GM13976 (cell line): ENCODE measurements around the gene ENO2.

Experiments used
- DNase-seq: peaks from one replicate; pipeline ENCODE4 v3.0.0; 2012; ENCODE audit warnings: low spot score
- in situ Hi-C: fragments of 300-500 bp; cut with MboI; formaldehyde crosslinking; loops from one replicate; pipeline ENCODE4 v1.12.0; 2022; ENCODE audit warnings: low sequenced_read_pairs, mixed read lengths, inconsistent platforms; ENCODE audit not compliant: unreplicated experiment
- TF ChIP-seq, protein P1 (sequence below): IDR thresholded peaks from 2 replicates; pipeline ENCODE4 v1.5.1; 2012; ENCODE audit warnings: borderline replicate concordance, mild to moderate bottlenecking; ENCODE audit not compliant: insufficient read depth; ENCODE audit errors: extremely low read depth, missing control alignments, control extremely low read depth

ENO2 gene

DNA sequence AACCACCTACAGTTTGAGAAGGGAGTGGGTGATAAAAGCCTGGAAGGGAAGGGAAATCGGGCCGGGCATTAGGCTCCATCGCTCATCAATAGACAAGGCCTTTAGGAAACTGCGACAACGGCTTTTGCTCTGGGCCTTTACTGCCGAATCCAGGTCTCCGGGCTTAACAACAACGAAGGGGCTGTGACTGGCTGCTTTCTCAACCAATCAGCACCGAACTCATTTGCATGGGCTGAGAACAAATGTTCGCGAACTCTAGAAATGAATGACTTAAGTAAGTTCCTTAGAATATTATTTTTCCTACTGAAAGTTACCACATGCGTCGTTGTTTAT lies 29.0 kb downstream of the ENO2 start:
- in situ Hi-C loops: loop anchor here (25.0 kb wide), 1 partner anchor 169 kb away; the partner anchor contains the start of gene C1RL
- TF ChIP-seq, protein P1, sequence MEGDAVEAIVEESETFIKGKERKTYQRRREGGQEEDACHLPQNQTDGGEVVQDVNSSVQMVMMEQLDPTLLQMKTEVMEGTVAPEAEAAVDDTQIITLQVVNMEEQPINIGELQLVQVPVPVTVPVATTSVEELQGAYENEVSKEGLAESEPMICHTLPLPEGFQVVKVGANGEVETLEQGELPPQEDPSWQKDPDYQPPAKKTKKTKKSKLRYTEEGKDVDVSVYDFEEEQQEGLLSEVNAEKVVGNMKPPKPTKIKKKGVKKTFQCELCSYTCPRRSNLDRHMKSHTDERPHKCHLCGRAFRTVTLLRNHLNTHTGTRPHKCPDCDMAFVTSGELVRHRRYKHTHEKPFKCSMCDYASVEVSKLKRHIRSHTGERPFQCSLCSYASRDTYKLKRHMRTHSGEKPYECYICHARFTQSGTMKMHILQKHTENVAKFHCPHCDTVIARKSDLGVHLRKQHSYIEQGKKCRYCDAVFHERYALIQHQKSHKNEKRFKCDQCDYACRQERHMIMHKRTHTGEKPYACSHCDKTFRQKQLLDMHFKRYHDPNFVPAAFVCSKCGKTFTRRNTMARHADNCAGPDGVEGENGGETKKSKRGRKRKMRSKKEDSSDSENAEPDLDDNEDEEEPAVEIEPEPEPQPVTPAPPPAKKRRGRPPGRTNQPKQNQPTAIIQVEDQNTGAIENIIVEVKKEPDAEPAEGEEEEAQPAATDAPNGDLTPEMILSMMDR: no peak
- DNase-seq: peak; percentile 93

DNA sequence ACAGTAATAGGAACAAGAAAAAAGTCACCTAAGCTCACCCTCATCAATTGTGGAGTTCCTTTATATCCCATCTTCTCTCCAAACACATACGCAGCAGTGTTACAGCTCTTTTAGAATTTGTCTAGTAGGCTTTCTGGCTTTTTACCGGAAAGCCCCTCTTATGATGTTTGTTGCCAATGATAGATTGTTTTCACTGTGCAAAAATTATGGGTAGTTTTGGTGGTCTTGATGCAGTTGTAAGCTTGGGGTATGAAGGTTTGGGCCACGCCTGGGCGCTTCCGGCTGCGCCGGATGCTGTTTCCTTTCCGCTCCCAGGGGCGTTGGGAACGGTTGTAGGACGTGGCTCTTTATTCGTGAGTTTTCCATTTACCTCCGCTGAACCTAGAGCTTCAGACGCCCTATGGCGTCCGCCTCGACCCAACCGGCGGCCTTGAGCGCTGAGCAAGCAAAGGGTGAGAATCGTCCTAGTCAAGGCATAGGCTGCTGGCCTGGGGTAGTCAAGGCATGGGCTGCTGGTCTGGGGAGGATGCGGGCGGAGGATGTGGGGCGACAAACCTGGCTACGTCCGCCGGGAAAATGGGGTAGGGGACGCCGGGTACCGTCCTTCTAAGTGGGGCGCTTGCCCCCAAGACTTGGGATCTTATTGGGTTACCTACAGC lies 29.5 kb downstream of the ENO2 start, which contains the start of the genes C12orf57 and RNU7-1:
Gene C12orf57 (plus strand): TSS at position 301 of the 659 bp plus-strand sequence. CDS start 100 bp downstream, at position 401.
Gene RNU7-1 (plus strand): TSS at position 95 of the 659 bp plus-strand sequence.
- in situ Hi-C loops: loop anchor here (25.0 kb wide), 1 partner anchor 168 kb away; the partner anchor contains the start of gene C1RL
- TF ChIP-seq, protein P1: no peak
- DNase-seq: peak; percentile 81

DNA sequence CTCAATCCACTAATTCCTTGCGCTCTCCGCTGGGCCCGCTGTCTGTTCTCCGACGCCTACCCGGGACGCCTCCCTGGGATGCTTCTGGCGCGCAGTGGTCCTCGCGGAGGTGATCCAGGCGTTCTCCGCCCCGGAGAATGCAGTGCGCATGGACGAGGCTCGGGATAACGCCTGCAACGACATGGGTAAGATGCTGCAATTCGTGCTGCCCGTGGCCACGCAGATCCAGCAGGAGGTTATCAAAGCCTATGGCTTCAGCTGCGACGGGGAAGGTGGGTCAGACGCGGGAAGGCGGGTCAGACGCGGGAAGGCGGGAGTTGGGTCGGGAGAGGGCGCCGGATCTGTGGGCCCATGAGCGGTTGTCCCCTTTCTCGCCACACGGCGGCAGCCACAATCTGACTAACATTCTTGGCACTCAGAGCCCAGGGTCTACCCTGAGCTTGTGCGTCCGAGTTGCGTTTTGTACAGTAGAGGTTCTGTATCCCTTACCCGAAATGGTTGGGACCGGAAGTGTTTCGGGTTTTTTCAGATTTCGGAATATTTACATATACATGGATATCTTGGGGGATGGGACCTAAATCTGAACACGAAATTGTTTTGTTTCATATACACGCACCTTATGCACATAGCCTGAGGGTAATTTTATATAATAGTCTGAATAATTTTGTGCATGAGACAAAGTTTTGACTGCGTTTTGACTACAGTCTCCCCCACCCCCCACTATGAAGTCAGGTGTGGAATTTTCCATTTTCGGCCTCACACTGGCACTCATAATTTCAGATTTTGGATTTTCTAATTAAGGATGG lies 30.2 kb downstream of the ENO2 start:
- TF ChIP-seq, protein P1: peak; percentile 98
- in situ Hi-C loops: loop anchor here (25.0 kb wide), 1 partner anchor 168 kb away; the partner anchor contains the start of gene C1RL
- DNase-seq: peak; percentile 85

DNA sequence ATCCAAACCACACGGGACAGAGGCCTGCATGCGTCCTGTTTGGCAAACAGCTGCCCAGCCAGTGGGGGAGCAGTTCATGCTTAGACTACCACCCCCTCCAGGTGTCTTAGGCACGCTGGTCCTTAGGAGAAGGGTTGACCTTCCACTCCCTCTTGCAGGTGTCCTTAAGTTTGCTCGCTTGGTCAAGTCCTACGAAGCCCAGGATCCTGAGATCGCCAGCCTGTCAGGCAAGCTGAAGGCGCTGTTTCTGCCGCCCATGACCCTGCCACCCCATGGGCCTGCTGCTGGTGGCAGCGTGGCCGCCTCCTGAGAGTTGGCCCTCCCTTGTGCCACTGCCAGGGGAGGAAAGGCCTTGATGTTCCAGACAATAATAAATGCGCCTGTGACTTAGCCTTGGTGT lies 31.2 kb downstream of the ENO2 start:
- in situ Hi-C loops: loop anchor here (25.0 kb wide), 1 partner anchor 167 kb away; the partner anchor contains the start of gene C1RL
- DNase-seq: no peak
- TF ChIP-seq, protein P1: no peak

DNA sequence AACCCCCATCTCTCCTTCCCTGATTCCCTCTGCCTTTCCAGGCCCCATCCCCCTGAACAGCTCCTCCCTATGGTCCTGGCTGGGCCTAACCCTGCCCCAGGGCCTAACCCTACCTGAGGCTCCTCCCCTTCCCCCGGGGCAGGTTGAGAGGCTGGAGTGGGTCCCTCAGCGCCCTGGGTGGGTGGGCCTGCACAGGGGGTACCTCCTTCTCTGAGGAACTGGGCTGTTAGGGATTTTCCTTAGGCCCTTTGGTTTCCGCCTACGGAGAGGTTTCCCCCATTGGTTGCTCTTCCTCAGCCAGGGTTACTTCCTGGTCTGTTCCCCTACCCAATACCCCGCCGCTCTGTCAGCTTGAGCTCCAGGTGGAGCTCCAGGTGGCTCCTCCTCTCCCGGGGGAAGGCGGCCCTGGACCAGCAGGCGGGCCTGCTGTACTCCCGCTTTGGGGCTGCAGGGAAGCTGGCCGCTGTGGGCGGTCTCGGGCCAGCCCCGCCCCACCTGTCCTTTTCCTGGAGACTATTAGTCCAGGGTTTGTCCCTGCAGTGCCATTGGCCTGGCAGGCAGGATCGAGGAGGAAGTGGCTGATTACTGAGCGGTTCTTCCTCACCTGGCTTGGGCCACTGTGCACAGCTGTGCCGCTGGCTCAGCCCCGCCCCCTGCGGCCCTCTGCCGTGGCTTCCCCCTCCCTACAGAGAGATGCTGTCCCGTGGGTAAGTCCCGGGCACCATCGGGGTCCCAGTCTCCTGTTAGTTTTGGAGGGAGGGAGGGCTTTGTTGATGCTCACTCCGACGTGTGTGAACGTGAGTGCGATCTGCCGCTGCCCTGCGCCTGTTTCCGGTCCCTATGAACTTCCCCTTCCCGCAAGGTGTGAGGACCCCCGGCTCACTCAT lies 31.9 kb downstream of the ENO2 start:
- DNase-seq: peak; percentile 84
- TF ChIP-seq, protein P1: no peak
- in situ Hi-C loops: loop anchor here (25.0 kb wide), 1 partner anchor 166 kb away; the partner anchor contains the start of gene C1RL
